D721Med (cell line): Measurements from ENCODE around the gene SLC36A4.
"Not testable (repeated sequence)": the region's sequence is repeated elsewhere in the genome, so short reads cannot be mapped to it uniquely, and the experiment has no call there.

ENCODE experiments used
- DNase-seq: peaks from one replicate; pipeline ENCODE4 v3.0.0; 2011; ENCODE audit warnings: low spot score; ENCODE audit not compliant: insufficient read length
- FAIRE-seq: peaks from 2 replicates; lab custom pipeline; 2011; peaks lifted over from hg19 to GRCh38; lab: Jason Lieb, UNC
- CTCF ChIP-seq: IDR thresholded peaks from 2 replicates; pipeline ENCODE4 v1.5.1; 2012; ENCODE audit warnings: mild to moderate bottlenecking, control low read depth; ENCODE audit not compliant: insufficient read depth; ENCODE audit errors: missing control alignments

The SLC36A4 gene

GRCh38 chr11:93113824-93114223, 84.0 kb downstream of the SLC36A4 start:
- no peak for TF ChIP-seq CTCF
- FAIRE-seq (no peak), DNase-seq (no peak)

- not testable (repeated sequence) for DNase-seq, FAIRE-seq
Observed at GRCh38 chr11:93111147-93111546, 86.6 kb downstream of the SLC36A4 start.

- FAIRE-seq: no peak
- no peak for DNase-seq
Observed at GRCh38 chr11:93100211-93100610, 97.6 kb downstream of the SLC36A4 start.

GRCh38 chr11:93099806-93100205, 98.0 kb downstream of the SLC36A4 start:
- DNase-seq (no peak), FAIRE-seq (no peak)
- no peak for TF ChIP-seq CTCF

More at GRCh38 chr11:93100211-93100610, 97.6 kb downstream of the SLC36A4 start:
- TF ChIP-seq CTCF: no peak
